IPS-15b (cell line): ENCODE results near the gene TXNDC16.
"Not testable (repeated sequence)": the region's sequence is repeated elsewhere in the genome, so short reads cannot be mapped to it uniquely, and the experiment has no call there.

Experiments
- H3K27me3 ChIP-seq: one replicate; pipeline ENCODE4 v1.6.1; 2013; ENCODE audit warnings: low read length; ENCODE audit not compliant: control insufficient read depth, insufficient read depth
- H3K36me3 ChIP-seq: one replicate; pipeline ENCODE4 v1.6.1; 2013; ENCODE audit warnings: low read length; ENCODE audit not compliant: control insufficient read depth, insufficient read depth
- H3K4me1 ChIP-seq: one replicate; pipeline ENCODE4 v1.6.1; 2013; ENCODE audit warnings: mild to moderate bottlenecking, low read length; ENCODE audit not compliant: control insufficient read depth, insufficient read depth
- H3K4me3 ChIP-seq: one replicate; pipeline ENCODE4 v1.5.1; 2013; ENCODE audit warnings: low read depth, low read length
- H3K9ac ChIP-seq: one replicate; pipeline ENCODE4 v1.6.1; 2013; ENCODE audit warnings: low read depth, mild to moderate bottlenecking, low read length
- H3K9me3 ChIP-seq: one replicate; pipeline ENCODE4 v1.6.1; 2013; ENCODE audit warnings: mild to moderate bottlenecking, low read length; ENCODE audit not compliant: control insufficient read depth, insufficient read depth

Gene TXNDC16

GRCh38 chr14:52552063-52552988 is at the start of gene TXNDC16, which contains the start of gene GPR137C:
TXNDC16 (minus strand) TSS chr14:52552505; CDS start chr14:52543557, 8,948 bp downstream.
GPR137C (plus strand) TSS chr14:52552836; CDS start chr14:52553148, 312 bp downstream.
- Histone ChIP-seq H3K4me3 (peak within 1 kb of the TSS; percentile 85), H3K36me3 (no peaks in the 10 kb centered on the region), H3K27me3 (peaks cover 11% of the 10 kb centered on the region), H3K9ac (peak within 1 kb of the TSS; percentile 63), H3K9me3 (no peaks in the 10 kb centered on the region), H3K4me1 (no peaks in the 10 kb centered on the region)

GRCh38 chr14:52599974-52600373 is 47.7 kb upstream of the TXNDC16 start:
- H3K4me3 ChIP-seq = no peak overlapping the region
- H3K4me1 ChIP-seq = no peaks in the 10 kb centered on the region
- H3K36me3 ChIP-seq = no peaks in the 10 kb centered on the region
- no peaks in the 10 kb centered on the region for H3K9me3 ChIP-seq
- no peaks in the 10 kb centered on the region for H3K27me3 ChIP-seq
- no peak overlapping the region for H3K9ac ChIP-seq

- H3K27me3 ChIP-seq = no peaks in the 10 kb centered on the region
- no peak overlapping the region for H3K4me3 ChIP-seq
- H3K9ac ChIP-seq = no peak overlapping the region
- no peaks in the 10 kb centered on the region for H3K4me1 ChIP-seq
- no peaks in the 10 kb centered on the region for H3K36me3 ChIP-seq
- H3K9me3 ChIP-seq = no peaks in the 10 kb centered on the region
These were observed 46.3 kb upstream of the TXNDC16 start for GRCh38 chr14:52598568-52598967.

GRCh38 chr14:52596861-52597260 is 44.6 kb upstream of the TXNDC16 start:
- H3K36me3 ChIP-seq = no peaks in the 10 kb centered on the region
- H3K4me1 ChIP-seq = no peaks in the 10 kb centered on the region
- no peak overlapping the region for H3K4me3 ChIP-seq
- no peaks in the 10 kb centered on the region for H3K9me3 ChIP-seq
- H3K27me3 ChIP-seq = no peaks in the 10 kb centered on the region
- H3K9ac ChIP-seq = no peak overlapping the region

- Histone ChIP-seq H3K4me1 (no peaks in the 10 kb centered on the region), H3K36me3 (no peaks in the 10 kb centered on the region), H3K4me3 (no peak overlapping the region), H3K9ac (no peak overlapping the region), H3K27me3 (no peaks in the 10 kb centered on the region), H3K9me3 (no peaks in the 10 kb centered on the region)
These were observed 44.0 kb upstream of the TXNDC16 start for GRCh38 chr14:52596320-52596719.

GRCh38 chr14:52590318-52590717 is 38.0 kb upstream of the TXNDC16 start:
- Histone ChIP-seq H3K9ac (no peak overlapping the region), H3K4me3 (no peak overlapping the region), H3K27me3 (no peaks in the 10 kb centered on the region), H3K36me3 (no peaks in the 10 kb centered on the region), H3K9me3 (no peaks in the 10 kb centered on the region), H3K4me1 (no peaks in the 10 kb centered on the region)

GRCh38 chr14:52589646-52590045 is 37.3 kb upstream of the TXNDC16 start:
- no peak overlapping the region for H3K4me3 ChIP-seq
- H3K9ac ChIP-seq = no peak overlapping the region
- no peaks in the 10 kb centered on the region for H3K27me3 ChIP-seq
- H3K9me3 ChIP-seq = no peaks in the 10 kb centered on the region
- no peaks in the 10 kb centered on the region for H3K4me1 ChIP-seq
- no peaks in the 10 kb centered on the region for H3K36me3 ChIP-seq

- Histone ChIP-seq H3K4me1 (no peaks in the 10 kb centered on the region), H3K4me3 (no peak overlapping the region), H3K9me3 (no peaks in the 10 kb centered on the region), H3K27me3 (no peaks in the 10 kb centered on the region), H3K36me3 (no peaks in the 10 kb centered on the region), H3K9ac (no peak overlapping the region)
These were observed 31.2 kb upstream of the TXNDC16 start for GRCh38 chr14:52583544-52583943.

- Histone ChIP-seq H3K9me3 (no peaks in the 10 kb centered on the region), H3K9ac (no peak overlapping the region), H3K4me1 (no peaks in the 10 kb centered on the region), H3K27me3 (no peaks in the 10 kb centered on the region), H3K36me3 (no peaks in the 10 kb centered on the region), H3K4me3 (no peak overlapping the region)
These were observed 23.6 kb upstream of the TXNDC16 start for GRCh38 chr14:52575858-52576257.

GRCh38 chr14:52568454-52568853 is 16.1 kb upstream of the TXNDC16 start:
- not testable (repeated sequence) for H3K27me3 ChIP-seq, H3K4me3 ChIP-seq, H3K36me3 ChIP-seq, H3K4me1 ChIP-seq, H3K9ac ChIP-seq, H3K9me3 ChIP-seq

- Histone ChIP-seq H3K9me3 (no peaks in the 10 kb centered on the region), H3K27me3 (no peaks in the 10 kb centered on the region), H3K4me1 (no peaks in the 10 kb centered on the region), H3K4me3 (no peak overlapping the region), H3K36me3 (no peaks in the 10 kb centered on the region), H3K9ac (no peak overlapping the region)
These were observed 10.8 kb upstream of the TXNDC16 start for GRCh38 chr14:52563120-52563519.

- H3K4me1 ChIP-seq = no peaks in the 10 kb centered on the region
- no peak overlapping the region for H3K9ac ChIP-seq
- H3K9me3 ChIP-seq = no peaks in the 10 kb centered on the region
- H3K4me3 ChIP-seq = no peak overlapping the region
- H3K27me3 ChIP-seq = peaks cover 11% of the 10 kb centered on the region
- no peaks in the 10 kb centered on the region for H3K36me3 ChIP-seq
These were observed 6.4 kb upstream of the TXNDC16 start for GRCh38 chr14:52558688-52559087.
